OCI-LY1 (cell line): Measurements from ENCODE around the gene TMA16.

ENCODE experiments used
- H2AFZ ChIP-seq: fragments of 200-600 bp; sonication (generic), shearing (Covaris generic); 2 replicates; pipeline ENCODE4 v1.6.0; 2014; ENCODE audit warnings: antibody characterized with exemption, mild to moderate bottlenecking, low read length
- H3F3A ChIP-seq: fragments of 200-600 bp; sonication (generic), shearing (Covaris generic); 2 replicates; pipeline ENCODE4 v1.6.0; 2014; ENCODE audit warnings: mild to moderate bottlenecking, antibody characterized with exemption, low read length, moderate library complexity; ENCODE audit not compliant: insufficient read depth
- H3K27ac ChIP-seq: fragments of 200-600 bp; sonication (generic); 2 replicates; pipeline ENCODE4 v1.5.1; 2014; ENCODE audit warnings: low read length, mixed run types, mild to moderate bottlenecking, low read depth; ENCODE audit not compliant: poor library complexity, severe bottlenecking
- H3K27me3 ChIP-seq: fragments of 200-600 bp; sonication (generic); 2 replicates; pipeline ENCODE4 v1.6.0; 2014; ENCODE audit warnings: antibody characterized with exemption, mild to moderate bottlenecking, low read length, moderate library complexity; ENCODE audit not compliant: insufficient read depth
- H3K36me3 ChIP-seq: fragments of 200-600 bp; sonication (generic); 2 replicates; pipeline ENCODE4 v1.6.1; 2014; ENCODE audit warnings: mild to moderate bottlenecking, antibody characterized with exemption, low read length, moderate library complexity, mixed read lengths; ENCODE audit not compliant: insufficient read depth
- H3K4me1 ChIP-seq: fragments of 200-600 bp; sonication (generic); 2 replicates; pipeline ENCODE4 v1.5.1; 2014; ENCODE audit warnings: mild to moderate bottlenecking, low read length, moderate library complexity; ENCODE audit not compliant: insufficient read depth, severe bottlenecking
- H3K4me2 ChIP-seq: fragments of 200-600 bp; sonication (generic), shearing (Covaris generic); 2 replicates; pipeline ENCODE4 v1.6.1; 2014; ENCODE audit warnings: low read length
- H3K4me3 ChIP-seq: fragments of 200-600 bp; sonication (generic); 2 replicates; pipeline ENCODE4 v1.5.1; 2014; ENCODE audit warnings: low read length, low read depth, mild to moderate bottlenecking, mixed read lengths; ENCODE audit not compliant: poor library complexity, severe bottlenecking
- H3K79me2 ChIP-seq: fragments of 200-600 bp; shearing (Covaris generic); 2 replicates; pipeline ENCODE4 v1.6.1; 2016; ENCODE audit warnings: mixed run types, low read length, mixed read lengths; ENCODE audit not compliant: insufficient read depth
- H3K9ac ChIP-seq: fragments of 200-600 bp; sonication (generic), shearing (Covaris generic); 2 replicates; pipeline ENCODE4 v1.6.1; 2014; ENCODE audit warnings: mild to moderate bottlenecking, low read length, mixed read lengths
- H3K9me2 ChIP-seq: fragments of 200-600 bp; sonication (generic), shearing (Covaris generic); 2 replicates; pipeline ENCODE4 v1.6.1; 2014; ENCODE audit warnings: low read depth, mild to moderate bottlenecking, low read length, mixed read lengths
- H3K9me3 ChIP-seq: fragments of 200-600 bp; shearing (Covaris generic); 2 replicates; pipeline ENCODE4 v1.6.1; 2014; ENCODE audit warnings: low read length, mixed read lengths
- H4K20me1 ChIP-seq: fragments of 200-600 bp; sonication (generic), shearing (Covaris generic); 2 replicates; pipeline ENCODE4 v1.6.0; 2016; ENCODE audit warnings: mild to moderate bottlenecking, low read length; ENCODE audit not compliant: insufficient read depth
- CTCF ChIP-seq: fragments of 200-600 bp; sonication (generic), shearing (Covaris generic); IDR thresholded peaks from 2 replicates; pipeline ENCODE4 v1.5.1; 2017; ENCODE audit warnings: mild to moderate bottlenecking, antibody characterized with exemption, low read length, moderate library complexity, mixed read lengths
- EZH2 ChIP-seq: fragments of 200-600 bp; sonication (generic), shearing (Covaris generic); IDR thresholded peaks from 2 replicates; pipeline ENCODE4 v1.8.0; 2017; ENCODE audit warnings: borderline replicate concordance, mixed run types, mild to moderate bottlenecking, antibody characterized with exemption, low read length, moderate library complexity, mixed read lengths

Gene TMA16

GRCh38 chr4:163484906-163485305 lies 9.6 kb upstream of the TMA16 start:
- Histone ChIP-seq H3K79me2 (no peaks in the 10 kb centered on the region), H3K27ac (no peak overlapping the region), H3K9ac (no peak overlapping the region), H3K36me3 (no peaks in the 10 kb centered on the region), H3K27me3 (no peaks in the 10 kb centered on the region), H4K20me1 (no peaks in the 10 kb centered on the region), H2AFZ (no peak overlapping the region), H3K4me3 (no peak overlapping the region), H3K9me3 (no peaks in the 10 kb centered on the region), H3K9me2 (no peaks in the 10 kb centered on the region), H3K4me2 (no peak overlapping the region), H3F3A (no peaks in the 10 kb centered on the region), H3K4me1 (no peaks in the 10 kb centered on the region)
- TF ChIP-seq CTCF (peak; percentile 93; the same call in 1 of the 2 replicates), EZH2 (no peak)

GRCh38 chr4:163485589-163485988 lies 8.9 kb upstream of the TMA16 start:
- Histone ChIP-seq H3K4me2 (no peak overlapping the region), H2AFZ (0 out of 2 replicates have a peak overlapping the region, but pooled peaks have one; percentile 14), H3K27ac (no peak overlapping the region), H3K9ac (no peak overlapping the region), H3K79me2 (no peaks in the 10 kb centered on the region), H3F3A (no peaks in the 10 kb centered on the region), H3K4me1 (no peaks in the 10 kb centered on the region), H3K9me2 (no peaks in the 10 kb centered on the region), H3K9me3 (no peaks in the 10 kb centered on the region), H3K27me3 (no peaks in the 10 kb centered on the region), H3K36me3 (no peaks in the 10 kb centered on the region), H4K20me1 (no peaks in the 10 kb centered on the region), H3K4me3 (no peak overlapping the region)
- TF ChIP-seq EZH2 (no peak), CTCF (no peak)

GRCh38 chr4:163486321-163486720 lies 8.2 kb upstream of the TMA16 start:
- H3F3A ChIP-seq: no peaks in the 10 kb centered on the region
- no peaks in the 10 kb centered on the region for H3K4me1 ChIP-seq
- no peak overlapping the region for H3K4me2 ChIP-seq
- H3K4me3 ChIP-seq: no peak overlapping the region
- no peaks in the 10 kb centered on the region for H3K27me3 ChIP-seq
- no peaks in the 10 kb centered on the region for H3K9me3 ChIP-seq
- H3K79me2 ChIP-seq: no peaks in the 10 kb centered on the region
- TF ChIP-seq EZH2 (no peak), CTCF (no peak)
- no peaks in the 10 kb centered on the region for H4K20me1 ChIP-seq
- no peak overlapping the region for H3K27ac ChIP-seq
- H3K9me2 ChIP-seq: no peaks in the 10 kb centered on the region
- no peak overlapping the region for H2AFZ ChIP-seq
- no peak overlapping the region for H3K9ac ChIP-seq
- no peaks in the 10 kb centered on the region for H3K36me3 ChIP-seq
